Left colon (tissue), 2 donors: ENCODE data around the gene TBC1D1. TPM values are rescaled to one million over a fixed set of nuclear protein-coding genes. Genes with fewer than 3 reads are reported as not detected.

Experiments used
- ATAC-seq: fragments of 200-7000 bp; cut with Tn5 transposase; one replicate; pipeline ENCODE4 v1.9.1; 2020; ENCODE audit warnings: mild to moderate bottlenecking, moderate library complexity
- DNase-seq, 2 donors: peaks; one replicate each; pipeline ENCODE4 v3.0.0-alpha.2; 2020
- intact Hi-C, 2 donors: fragments of 100-400 bp; cut with DNase I in 1 of 2; cut with micrococcal nuclease in 1 of 2; formaldehyde crosslinking; loops; one replicate each; pipeline versions ENCODE4 v1.11.2 to v1.14.0; 2022; cut with DNase I, micrococcal nuclease
- total RNA-seq, 2 donors: library from RNA; stranded (reverse); fragmentation: NEBNext Ultra II Directional; extraction: Animal tissue kit (Norgen Biotek cat#: 25700); gene quantifications; one replicate each; pipeline ENCODE4 v1.2.1, GENCODE V29; 2021
- donor health status: DM: no; HTN: no; CAD: no.
- donor health status: DM: yes; HTN: yes; CAD: no.

Gene TBC1D1
- total RNA-seq, 2 donors from 2014 or later = 51.5 to 96.3 TPM

- ATAC-seq (no peak), DNase-seq (no peak)
- intact Hi-C loops = no loop called here
Observed at GRCh38 chr4:38139187-38139586, 248.3 kb downstream of the TBC1D1 start.

GRCh38 chr4:38140643-38141203 is 249.8 kb downstream of the TBC1D1 start:
- no peak for DNase-seq
- intact Hi-C loops = no loop called here
- no peak for ATAC-seq

GRCh38 chr4:38141808-38142500 is 251.1 kb downstream of the TBC1D1 start:
- ATAC-seq (no peak), DNase-seq (no peak)
- intact Hi-C loops = no loop called here

GRCh38 chr4:38144031-38144430 is 253.1 kb downstream of the TBC1D1 start:
- ATAC-seq (no peak), DNase-seq (no peak)
- intact Hi-C loops = no loop called here

- intact Hi-C loops = no loop called here
- ATAC-seq = no peak
- DNase-seq = no peak
Observed at GRCh38 chr4:38145033-38145678, 254.3 kb downstream of the TBC1D1 start.

- ATAC-seq (peak; percentile 44), DNase-seq (no peak)
- intact Hi-C loops = no loop called here
Observed at GRCh38 chr4:38145741-38146140, 254.9 kb downstream of the TBC1D1 start.

GRCh38 chr4:38146383-38146782 is 255.5 kb downstream of the TBC1D1 start:
- intact Hi-C loops = no loop called here
- DNase-seq = no peak
- ATAC-seq = peak; percentile 41

- no peak for DNase-seq
- ATAC-seq = no peak
- intact Hi-C loops = no loop called here
Observed at GRCh38 chr4:38149472-38149996, 258.6 kb downstream of the TBC1D1 start.

- intact Hi-C loops = no loop called here
- no peak for ATAC-seq
- no peak for DNase-seq
Observed at GRCh38 chr4:38149997-38150671, 259.2 kb downstream of the TBC1D1 start.

GRCh38 chr4:38150766-38151165 is 259.9 kb downstream of the TBC1D1 start:
- DNase-seq (no peak), ATAC-seq (no peak)
- intact Hi-C loops = no loop called here

GRCh38 chr4:38151873-38152272 is 261.0 kb downstream of the TBC1D1 start:
- intact Hi-C loops = no loop called here
- DNase-seq (no peak), ATAC-seq (no peak)

- intact Hi-C loops = no loop called here
Observed at GRCh38 chr4:38152305-38152704, 261.4 kb downstream of the TBC1D1 start.

GRCh38 chr4:38152721-38153386 is 262.0 kb downstream of the TBC1D1 start:
- DNase-seq = no peak
- no peak for ATAC-seq
- intact Hi-C loops = no loop called here

More at GRCh38 chr4:38152305-38152704, 261.4 kb downstream of the TBC1D1 start:
- ATAC-seq (no peak), DNase-seq (no peak)

GRCh38 chr4:38153387-38153760 is 262.5 kb downstream of the TBC1D1 start:
- DNase-seq (no peak), ATAC-seq (no peak)
- intact Hi-C loops = no loop called here

- DNase-seq (peak in 1 of 2 donors; percentile 45), ATAC-seq (no peak)
- intact Hi-C loops = no loop called here
Observed at GRCh38 chr4:38154252-38154651, 263.4 kb downstream of the TBC1D1 start.

- intact Hi-C loops = no loop called here
- ATAC-seq (peak; percentile 74), DNase-seq (peak; percentile 86 to 87)
Observed at GRCh38 chr4:38154681-38155588, 264.1 kb downstream of the TBC1D1 start.

GRCh38 chr4:38155589-38156294 is 264.9 kb downstream of the TBC1D1 start:
- DNase-seq = no peak
- intact Hi-C loops = no loop called here
- ATAC-seq = peak; percentile 18
